Head of caudate nucleus (tissue), 42 donors: ENCODE data around the gene LRRC71.
A peak's percentile ranks its signal among the peaks of the same experiment; 100 is the strongest.

Source experiments
- DNase-seq, 42 donors: peaks; one replicate each; pipeline versions ENCODE4 v3.0.0 to v3.0.0-alpha.2; 2020 to 2021; ENCODE audit warnings: mixed read lengths in 7 of 42
- intact Hi-C: fragments of 100-400 bp; cut with DNase I; formaldehyde crosslinking; loops from one replicate; pipeline ENCODE4 v1.15.0; 2022

LRRC71 gene

DNA sequence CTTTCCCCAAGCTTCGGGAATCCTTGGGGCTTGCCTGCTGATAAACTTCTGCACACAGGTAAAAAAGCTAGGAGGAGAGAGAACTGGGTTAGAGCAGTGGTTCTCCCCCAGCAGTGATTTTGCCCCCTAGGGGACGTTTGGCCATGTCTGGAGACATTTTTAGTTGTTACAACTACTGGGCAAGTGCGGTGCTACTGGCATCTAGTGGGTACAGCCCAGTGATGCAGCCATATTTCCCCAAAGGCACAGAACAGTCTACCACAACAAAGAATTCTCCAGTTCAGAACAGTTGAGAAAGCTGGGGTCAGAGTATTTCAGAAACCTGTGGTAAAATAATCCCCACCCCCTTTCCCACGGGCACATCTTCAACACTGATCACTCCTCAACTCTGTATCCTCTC is 41.3 kb downstream of the LRRC71 start:
- DNase-seq, result no peak
- intact Hi-C loops, result no loop called here

DNA sequence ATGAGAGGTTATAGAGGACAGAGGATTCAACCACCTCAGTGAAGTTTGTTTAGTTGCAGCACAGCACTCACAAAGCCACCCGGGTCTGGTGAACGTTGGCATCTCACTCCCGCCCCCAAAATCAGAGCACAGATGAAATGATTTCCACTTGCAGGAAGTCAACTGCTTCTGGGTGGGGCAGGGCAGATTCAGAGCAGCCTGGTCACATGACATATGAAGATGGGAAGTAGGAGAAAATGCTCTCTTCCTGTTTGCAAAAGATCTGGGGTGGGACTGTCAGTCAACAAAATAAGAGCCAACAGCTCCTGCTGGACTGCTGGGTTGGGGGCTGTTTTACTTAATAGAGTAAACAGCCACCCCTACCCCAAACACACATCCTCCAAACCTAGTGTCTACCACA is 43.2 kb downstream of the LRRC71 start:
- intact Hi-C loops, result no loop called here
- DNase-seq, result peak in 7 of 42 donors; percentile 5 to 50 (median 25)

DNA sequence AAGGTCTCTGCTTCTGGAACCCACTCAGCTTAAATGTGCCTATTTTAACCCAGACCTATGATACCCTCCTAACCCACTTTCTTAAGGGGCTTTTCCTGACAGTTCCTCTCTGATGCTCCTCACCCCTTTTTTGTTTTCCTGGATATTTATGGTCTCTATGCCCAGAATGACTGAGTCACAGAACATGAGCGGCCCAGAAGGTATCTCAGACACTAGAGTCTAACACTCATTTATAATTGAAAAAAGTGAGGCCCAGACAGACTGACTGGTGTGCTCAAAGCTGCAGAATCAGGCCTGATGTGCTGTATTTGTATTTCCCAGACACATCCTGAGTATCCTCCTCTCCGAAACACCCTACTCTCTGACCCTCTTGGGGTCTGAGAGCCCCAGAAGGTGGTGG is 44.0 kb downstream of the LRRC71 start:
- no peak for DNase-seq
- intact Hi-C loops, result no loop called here

DNA sequence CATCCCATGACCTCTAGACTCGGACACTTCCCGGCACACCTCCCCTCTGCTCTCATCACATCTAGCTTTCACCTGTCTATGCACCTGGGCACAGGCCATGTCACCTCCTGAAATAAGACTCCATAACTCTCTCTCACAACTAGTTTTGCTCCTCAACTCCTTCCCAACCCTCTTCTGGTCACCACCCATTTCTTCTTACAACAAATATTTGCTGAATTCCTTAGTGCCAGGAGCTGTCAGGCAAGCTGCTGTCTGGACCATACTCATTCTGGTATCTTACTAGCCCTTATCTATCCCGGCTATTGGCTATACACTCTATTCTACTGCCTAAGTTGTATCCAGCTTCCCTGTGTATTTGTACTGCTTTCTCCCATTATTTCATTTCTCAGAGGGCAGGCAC is 49.1 kb downstream of the LRRC71 start:
- intact Hi-C loops, result no loop called here

DNA sequence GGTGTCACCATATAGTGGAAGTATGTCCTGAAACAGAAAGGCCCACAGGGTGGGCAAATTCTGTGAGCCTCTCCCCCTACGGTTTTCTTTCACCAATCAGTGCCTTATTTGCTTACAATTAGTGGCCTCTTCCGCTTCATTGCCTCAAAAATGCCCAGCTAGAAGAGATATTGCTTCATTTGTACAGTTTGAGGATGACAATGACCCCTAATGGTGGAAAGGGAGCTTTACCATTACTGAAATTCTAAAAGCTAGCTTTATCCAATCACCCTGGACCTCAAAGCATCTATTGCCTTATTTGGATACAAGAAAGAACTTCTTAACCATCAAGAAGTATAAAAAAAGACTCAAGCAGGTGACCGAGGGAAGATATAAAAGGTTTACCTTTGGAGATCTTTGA is 49.6 kb downstream of the LRRC71 start:
- intact Hi-C loops, result no loop called here
- no peak for DNase-seq

More for the DNA sequence above, 49.1 kb downstream of the LRRC71 start:
- DNase-seq, result no peak

DNA sequence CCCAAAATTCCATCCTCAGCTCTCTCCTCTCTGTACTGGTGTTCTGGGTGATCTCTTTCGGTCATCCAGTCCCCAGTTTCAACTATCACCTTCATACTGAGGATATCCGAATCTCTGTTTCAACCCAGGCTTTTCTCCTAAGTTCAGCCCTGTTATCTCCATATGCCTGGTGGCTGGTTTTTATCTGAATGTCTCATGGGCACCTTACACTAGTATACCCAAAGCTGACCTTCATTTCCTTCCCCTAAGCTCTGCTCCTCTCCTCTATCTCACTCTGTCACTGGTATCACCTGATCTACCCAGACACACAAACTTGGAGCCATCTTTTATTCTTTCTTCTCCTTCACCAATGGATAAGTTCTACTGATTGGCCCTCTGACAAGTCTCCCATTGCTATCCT is 53.0 kb downstream of the LRRC71 start:
- intact Hi-C loops, result no loop called here
- no peak for DNase-seq

DNA sequence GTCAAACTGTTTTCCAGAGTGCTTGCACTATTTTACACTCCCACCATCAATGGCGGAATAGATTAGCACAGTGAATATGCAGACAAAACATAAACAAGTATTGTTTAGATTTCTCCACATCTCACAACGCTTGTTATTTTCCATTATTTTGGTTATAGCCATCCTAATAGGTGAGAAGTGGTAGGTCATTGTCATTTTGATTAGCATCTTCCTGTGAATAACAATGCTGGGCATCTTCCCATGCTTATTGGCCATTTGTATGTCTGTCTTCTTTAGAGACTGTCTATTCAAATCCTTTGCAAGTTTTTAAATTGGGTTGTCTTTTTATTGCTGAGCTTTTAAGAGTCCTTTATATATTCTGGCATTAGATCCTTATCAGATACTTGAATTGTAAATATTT is 54.7 kb downstream of the LRRC71 start:
- intact Hi-C loops, result no loop called here
- DNase-seq, result no peak

DNA sequence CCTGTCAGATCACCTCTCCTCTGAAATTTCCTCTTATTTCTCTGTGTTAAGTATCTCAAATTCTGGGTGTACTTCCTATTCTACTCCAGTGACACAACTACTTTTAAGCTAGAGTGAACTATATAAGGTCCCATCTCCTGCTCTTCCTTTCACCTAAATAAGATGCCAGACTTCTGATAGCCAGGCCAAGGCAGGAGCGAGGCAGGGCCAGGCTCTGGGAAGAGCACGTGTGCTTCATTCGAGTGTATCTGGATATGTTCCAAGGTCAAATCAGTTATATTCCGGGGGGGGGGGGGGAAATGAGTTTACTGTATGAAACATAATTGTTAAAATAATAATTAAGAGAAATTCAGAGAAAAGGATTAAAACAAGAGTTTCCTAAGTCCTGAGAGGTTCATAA is 60.1 kb downstream of the LRRC71 start:
- no peak for DNase-seq
- intact Hi-C loops, result no loop called here
